ENCODE results near the gene RUSF1. TPM values are rescaled to one million over a fixed set of nuclear protein-coding genes. Genes with fewer than 3 reads are reported as not detected.

The RUSF1 gene
- total and polyA plus RNA-seq, 8 donors: 21.4 to 171 (median 47.0) TPM

DNA sequence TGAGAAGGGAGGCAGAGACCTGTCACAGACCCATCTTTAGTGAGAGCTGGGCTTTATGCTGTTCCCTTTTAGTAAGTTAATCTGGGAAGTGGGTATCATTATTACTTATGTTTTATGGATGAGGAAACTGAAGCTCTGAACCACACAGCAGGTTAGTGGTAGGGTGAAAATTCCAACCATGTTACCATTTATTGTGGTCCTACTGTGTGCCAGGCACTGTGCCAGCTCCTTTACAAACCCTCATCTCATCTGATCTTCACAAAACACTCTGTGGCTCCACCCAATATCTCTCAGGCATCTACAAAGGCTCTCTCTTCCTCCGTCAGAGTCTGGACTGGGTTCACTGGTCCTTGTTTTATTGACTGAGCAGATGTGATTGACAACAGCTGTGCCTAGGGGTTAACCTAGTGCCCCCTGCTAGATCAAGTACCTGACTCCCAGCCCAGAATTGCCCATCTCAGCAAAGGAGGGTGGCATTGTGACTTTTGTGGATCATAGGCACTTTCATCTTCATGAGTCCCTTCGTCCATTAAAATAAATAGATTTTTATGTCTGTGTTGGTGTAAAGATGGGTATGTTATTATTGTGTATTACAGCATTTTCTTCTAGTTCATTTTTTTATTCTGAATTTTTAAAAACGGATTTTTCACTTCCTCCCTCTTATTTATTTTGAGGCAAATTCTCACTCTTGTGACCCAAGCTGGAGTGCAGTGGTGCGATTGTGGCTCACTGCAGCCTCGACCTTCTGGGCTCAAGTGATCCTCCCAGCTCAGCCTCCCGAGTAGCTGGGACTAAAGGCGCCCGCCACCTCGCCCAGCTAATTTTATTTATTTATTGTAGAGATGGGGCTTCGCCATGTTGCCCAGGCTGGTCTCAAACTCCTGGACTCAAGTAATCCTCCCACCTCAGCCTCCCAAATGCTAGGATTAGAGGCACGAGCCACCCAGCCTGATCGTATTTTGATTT, 33.1 kb downstream of the RUSF1 start:
- peak overlapping the region in 1 of 5 donors; percentile 18 for H3K27ac ChIP-seq
- TF ChIP-seq CTCF (IDR thresholded peaks at IDR 0.05) (no peak), POLR2A (IDR thresholded peaks at IDR 0.05) (no peak), EP300 (IDR thresholded peaks at IDR 0.05) (no peak), POLR2AphosphoS5 (IDR thresholded peaks at IDR 0.05) (no peak)
- no peaks in the 10 kb centered on the region for H3K9me3 ChIP-seq
- no peak for DNase-seq
- intact Hi-C loops (cut with DNase I; ENCODE audit: low total_unique reads): no loop called here
- peaks cover 21 to 51% (median 42%) of the 10 kb centered on the region in 4 donors for H3K36me3 ChIP-seq
- WGBS, 5 donors: 90 to 93% (median 92%) methylated on average over 12 of the region's 12 CpGs
- peaks cover 35 to 75% (median 64%) of the 10 kb centered on the region in 4 donors for H3K4me1 ChIP-seq
- H3K4me3 ChIP-seq: no peak overlapping the region
- H3K27me3 ChIP-seq: peaks cover 0 to 14% (median 0%) of the 10 kb centered on the region in 3 donors

DNA sequence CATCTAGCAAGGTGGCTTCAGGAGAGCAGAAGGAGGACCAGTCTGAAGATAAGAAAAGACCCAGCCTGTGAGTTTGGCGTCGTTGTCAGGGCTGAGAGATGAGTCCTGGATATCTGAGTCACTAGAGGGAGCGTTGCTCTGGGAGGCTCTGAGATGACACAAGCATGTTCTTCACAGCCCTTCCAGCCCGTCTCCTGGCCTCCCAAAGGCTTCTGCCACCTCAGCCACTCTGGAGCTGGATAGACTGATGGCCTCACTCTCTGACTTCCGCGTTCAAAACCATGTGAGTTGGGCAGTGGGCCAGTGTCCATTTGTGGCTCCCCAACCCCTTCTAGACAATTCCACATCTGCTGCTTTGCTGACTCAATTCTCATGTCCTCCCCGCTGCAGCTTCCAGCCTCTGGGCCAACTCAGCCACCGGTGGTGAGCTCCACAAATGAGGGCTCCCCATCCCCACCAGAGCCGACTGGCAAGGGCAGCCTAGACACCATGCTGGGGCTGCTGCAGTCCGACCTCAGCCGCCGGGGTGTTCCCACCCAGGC, 33.9 kb downstream of the RUSF1 start:
- no peak for DNase-seq
- whole genome bisulfite sequencing, 5 donors: 72 to 81% (median 80%) methylated on average over 12 of the region's 12 CpGs
- no peaks in the 10 kb centered on the region for H3K9me3 ChIP-seq
- H3K4me1 ChIP-seq: peaks cover 35 to 75% (median 64%) of the 10 kb centered on the region in 4 donors
- intact Hi-C loops (cut with DNase I; ENCODE audit: low total_unique reads): no loop called here
- H3K36me3 ChIP-seq: peaks cover 21 to 51% (median 42%) of the 10 kb centered on the region in 4 donors
- H3K27ac ChIP-seq: peak overlapping the region in 3 of 5 donors; percentile 88 to 96 (median 96)
- TF ChIP-seq POLR2A (IDR thresholded peaks at IDR 0.05): no peak
- no peak for TF ChIP-seq EP300 (IDR thresholded peaks at IDR 0.05)
- H3K4me3 ChIP-seq: no peak overlapping the region
- H3K27me3 ChIP-seq: peaks cover 0 to 14% (median 0%) of the 10 kb centered on the region in 3 donors

GRCh38 chr16:31473264-31473984, 34.8 kb downstream of the RUSF1 start:
- H3K36me3 ChIP-seq: peaks cover 21 to 51% (median 42%) of the 10 kb centered on the region in 4 donors
- peak overlapping the region; percentile 17 to 81 (median 61) for H3K4me3 ChIP-seq
- H3K9me3 ChIP-seq: no peaks in the 10 kb centered on the region
- H3K27ac ChIP-seq: peak overlapping the region in 4 of 5 donors; percentile 44 to 96 (median 92)
- peaks cover 35 to 75% (median 64%) of the 10 kb centered on the region in 4 donors for H3K4me1 ChIP-seq
- TF ChIP-seq CTCF (IDR thresholded peaks at IDR 0.05) (no peak), POLR2AphosphoS5 (IDR thresholded peaks at IDR 0.05) (no peak)
- WGBS, 5 donors: 82 to 89% (median 88%) methylated on average over 15 to 17 of the region's 17 CpGs
- DNase-seq: no peak
- intact Hi-C loops (cut with DNase I; ENCODE audit: low total_unique reads): no loop called here
- peaks cover 0 to 14% (median 0%) of the 10 kb centered on the region in 3 donors for H3K27me3 ChIP-seq

GRCh38 chr16:31472709-31473203, 35.4 kb downstream of the RUSF1 start:
- H3K9me3 ChIP-seq: no peaks in the 10 kb centered on the region
- intact Hi-C loops (cut with DNase I; ENCODE audit: low total_unique reads): no loop called here
- H3K36me3 ChIP-seq: peaks cover 19 to 45% (median 37%) of the 10 kb centered on the region in 4 donors
- TF ChIP-seq POLR2A (IDR thresholded peaks at IDR 0.05) (no peak), CTCF (IDR thresholded peaks at IDR 0.05) (peak in 5 of 7 experiments; percentile 54 to 74 (median 63))
- H3K4me1 ChIP-seq: peaks cover 30 to 68% (median 57%) of the 10 kb centered on the region in 4 donors
- peak overlapping the region; percentile 70 to 96 (median 88) for H3K27ac ChIP-seq
- DNase-seq: peak; percentile 87 to 95
- WGBS, 5 donors: 20 to 36% (median 33%) methylated on average over 20 of the region's 20 CpGs
- peak overlapping the region; percentile 56 to 81 (median 68) for H3K4me3 ChIP-seq
- H3K27me3 ChIP-seq: peaks cover 0 to 14% (median 0%) of the 10 kb centered on the region in 3 donors
